Liver (tissue), 9 donors: ENCODE measurements around the gene JOSD2. TPM values are rescaled to one million over a fixed set of nuclear protein-coding genes. Genes with fewer than 3 reads are reported as not detected.

Experiments used
- DNase-seq: peaks from one replicate; pipeline ENCODE4 v3.0.0-alpha.2; 2017; ENCODE audit warnings: low spot score
- H3K27ac ChIP-seq, 2 donors: one replicate each; pipeline ENCODE4 v1.7.0; 2013; ENCODE audit warnings: inconsistent platforms in 2 of 2, low read length in 2 of 2, control low read depth in 1 of 2, low read depth in 1 of 2, mild to moderate bottlenecking in 1 of 2
- H3K27me3 ChIP-seq, 4 donors: one replicate each; pipeline versions ENCODE4 v1.6.1 to v1.7.0; 2013; ENCODE audit warnings: low read length in 3 of 4, inconsistent platforms in 1 of 4, mild to moderate bottlenecking in 1 of 4, moderate library complexity in 1 of 4; ENCODE audit not compliant: control insufficient read depth in 4 of 4, insufficient read depth in 4 of 4
- H3K36me3 ChIP-seq, 4 donors: one replicate each; pipeline versions ENCODE4 v1.6.1 to v1.7.0; 2013; ENCODE audit warnings: low read length in 3 of 4, mild to moderate bottlenecking in 3 of 4, low read depth in 1 of 4, moderate library complexity in 1 of 4; ENCODE audit not compliant: control insufficient read depth in 4 of 4, insufficient read depth in 3 of 4
- H3K4me1 ChIP-seq, 4 donors: one replicate each; pipeline versions ENCODE4 v1.6.1 to v1.7.0; 2013; ENCODE audit warnings: low read length in 3 of 4, mild to moderate bottlenecking in 3 of 4, moderate library complexity in 1 of 4; ENCODE audit not compliant: control insufficient read depth in 4 of 4, insufficient read depth in 4 of 4
- H3K4me3 ChIP-seq, 3 donors: one replicate each; pipeline versions ENCODE4 v1.6.1 to v1.7.0; 2013; ENCODE audit warnings: low read length in 3 of 3, control low read depth in 1 of 3, low read depth in 1 of 3, mild to moderate bottlenecking in 1 of 3
- H3K9ac ChIP-seq, 2 donors: one replicate each; pipeline ENCODE4 v1.7.0; 2013; ENCODE audit warnings: low read length in 2 of 2, mild to moderate bottlenecking in 2 of 2, moderate library complexity in 2 of 2, control low read depth in 1 of 2, low read depth in 1 of 2
- H3K9me3 ChIP-seq, 4 donors: one replicate each; pipeline versions ENCODE4 v1.6.1 to v1.7.0; 2013; ENCODE audit warnings: low read length in 3 of 4; ENCODE audit not compliant: control insufficient read depth in 4 of 4
- EGR1 ChIP-seq, 2 donors: IDR thresholded peaks; 2 replicates each; pipeline ENCODE4 v1.6.1; 2016 to 2018; ENCODE audit warnings: antibody characterized with exemption in 2 of 2, low read depth in 2 of 2
- GABPA ChIP-seq, 2 donors: IDR thresholded peaks in 1 of 2; conservative IDR thresholded peaks in 1 of 2; 2 replicates each; pipeline ENCODE4 v1.6.1; 2016; ENCODE audit warnings: antibody characterized with exemption in 2 of 2, mild to moderate bottlenecking in 1 of 2, moderate library complexity in 1 of 2
- HNF4A ChIP-seq, 2 donors: conservative IDR thresholded peaks; 2 replicates each; pipeline ENCODE4 v1.6.1; 2016; ENCODE audit warnings: antibody characterized with exemption in 2 of 2, mild to moderate bottlenecking in 2 of 2
- HNF4G ChIP-seq: IDR thresholded peaks from 2 replicates; pipeline ENCODE4 v1.6.1; 2016; ENCODE audit warnings: antibody characterized with exemption
- JUND ChIP-seq, 2 donors: IDR thresholded peaks; 2 replicates each; pipeline ENCODE4 v1.6.1; 2016; ENCODE audit warnings: antibody characterized with exemption in 2 of 2
- NR2F2 ChIP-seq: IDR thresholded peaks from 2 replicates; pipeline ENCODE4 v1.6.1; 2016; ENCODE audit warnings: antibody characterized with exemption
- RAD21 ChIP-seq, 2 donors: IDR thresholded peaks; 2 replicates each; pipeline ENCODE4 v1.6.1; 2016; ENCODE audit warnings: antibody characterized with exemption in 2 of 2, mild to moderate bottlenecking in 2 of 2
- RXRA ChIP-seq, 2 donors: IDR thresholded peaks; 2 replicates each; pipeline ENCODE4 v1.6.1; 2017 to 2018; ENCODE audit warnings: antibody characterized with exemption in 2 of 2, mild to moderate bottlenecking in 1 of 2
- TAF1 ChIP-seq: conservative IDR thresholded peaks from 2 replicates; pipeline ENCODE4 v1.6.1; 2016; ENCODE audit warnings: antibody characterized with exemption, mild to moderate bottlenecking
- YY1 ChIP-seq: IDR thresholded peaks from 2 replicates; pipeline ENCODE4 v1.6.1; 2016; ENCODE audit warnings: antibody characterized with exemption, mild to moderate bottlenecking
- WGBS: extraction: QIAGEN DNeasy Blood & Tissue Kit; methylation state at CpG from one replicate; pipeline ENCODE4 v1.1.7; 2013; 5-methylcytosine and 5-hydroxymethylcytosine counted together
- polyA plus RNA-seq, 2 donors: library from polyadenylated mRNA; stranded (reverse) in 1 of 2; unstranded in 1 of 2; fragments of 200-250 nt in 1 of 2; fragments of >200 nt in 1 of 2; fragmentation: Nextera tagmentation in 1 of 2; extraction: Ambion mirVana in 1 of 2; gene quantifications; one replicate each; pipeline versions ENCODE4 v1.2.1 to v1.2.3, GENCODE V29; 2013 to 2015
- total RNA-seq, 2 donors: library from RNA; depleted of rRNA; stranded (reverse); fragments of >200 nt; gene quantifications; one replicate each; pipeline ENCODE4 v1.2.3, GENCODE V29; 2014
- TF ChIP-seq, protein P1 (sequence below): IDR thresholded peaks from 2 replicates; pipeline ENCODE4 v1.6.1; 2016; ENCODE audit warnings: antibody characterized with exemption
- TF ChIP-seq, protein P2 (sequence below): IDR thresholded peaks from 2 replicates; pipeline ENCODE4 v1.6.1; 2016; ENCODE audit warnings: antibody characterized with exemption, mild to moderate bottlenecking
- TF ChIP-seq, protein P3 (sequence below): fragments of 150-350 bp; IDR thresholded peaks from 2 replicates; pipeline ENCODE4 v1.5.1; 2017; ENCODE audit warnings: improper control_type of control experiment, low read depth, low read length; ENCODE audit not compliant: missing input control
- donor health status: healthy.
- donor health status: healthy.
- donor health status: healthy.
- donor health status: healthy.
- donor health status: healthy.

The JOSD2 gene
- total and polyA plus RNA-seq, 4 donors: 6.6 to 32.9 (median 20.0) TPM

DNA sequence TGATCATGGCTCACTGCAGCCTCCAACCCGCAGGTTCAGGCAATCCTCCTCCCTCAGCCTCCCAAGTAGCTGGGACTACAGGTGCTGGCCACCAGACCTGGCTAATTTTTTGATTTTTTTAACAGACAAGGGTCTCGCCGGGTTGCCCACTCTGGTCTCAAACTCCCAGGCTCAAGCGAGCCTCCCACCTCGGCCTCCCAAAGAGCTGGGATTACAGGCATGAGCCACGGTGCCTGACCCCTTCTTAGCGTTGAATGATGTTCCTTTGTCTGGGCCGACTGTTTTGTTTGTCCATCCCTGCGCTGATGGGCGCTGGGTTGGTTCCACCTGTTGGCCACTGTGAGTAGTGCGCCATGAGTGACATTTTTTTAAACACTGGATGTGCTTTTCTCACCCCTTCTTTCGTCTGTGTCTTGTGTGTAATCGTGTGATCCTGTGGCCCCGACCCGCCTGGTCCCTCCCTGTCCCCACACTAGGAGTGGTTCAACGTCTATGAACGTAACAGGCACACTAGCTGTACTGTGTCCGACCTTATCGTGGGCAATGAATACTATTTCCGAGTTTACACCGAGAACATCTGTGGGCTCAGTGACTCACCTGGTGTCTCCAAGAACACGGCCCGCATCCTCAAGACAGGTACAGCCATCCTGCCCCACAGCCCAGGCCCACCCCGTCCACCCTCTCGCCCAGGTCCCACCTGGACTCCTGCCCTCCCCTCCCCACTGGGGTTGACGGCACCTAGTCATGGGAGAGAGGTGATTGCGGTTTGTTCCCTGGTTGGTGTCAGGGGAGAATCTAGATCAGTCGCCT, 49.7 kb downstream of the JOSD2 start:
- TF ChIP-seq YY1: no peak
- no peak for TF ChIP-seq GABPA (IDR thresholded peaks at IDR 0.05 in 1 of 2, conservative IDR thresholded peaks at IDR 0.05 in 1 of 2)
- TF ChIP-seq, protein P1, sequence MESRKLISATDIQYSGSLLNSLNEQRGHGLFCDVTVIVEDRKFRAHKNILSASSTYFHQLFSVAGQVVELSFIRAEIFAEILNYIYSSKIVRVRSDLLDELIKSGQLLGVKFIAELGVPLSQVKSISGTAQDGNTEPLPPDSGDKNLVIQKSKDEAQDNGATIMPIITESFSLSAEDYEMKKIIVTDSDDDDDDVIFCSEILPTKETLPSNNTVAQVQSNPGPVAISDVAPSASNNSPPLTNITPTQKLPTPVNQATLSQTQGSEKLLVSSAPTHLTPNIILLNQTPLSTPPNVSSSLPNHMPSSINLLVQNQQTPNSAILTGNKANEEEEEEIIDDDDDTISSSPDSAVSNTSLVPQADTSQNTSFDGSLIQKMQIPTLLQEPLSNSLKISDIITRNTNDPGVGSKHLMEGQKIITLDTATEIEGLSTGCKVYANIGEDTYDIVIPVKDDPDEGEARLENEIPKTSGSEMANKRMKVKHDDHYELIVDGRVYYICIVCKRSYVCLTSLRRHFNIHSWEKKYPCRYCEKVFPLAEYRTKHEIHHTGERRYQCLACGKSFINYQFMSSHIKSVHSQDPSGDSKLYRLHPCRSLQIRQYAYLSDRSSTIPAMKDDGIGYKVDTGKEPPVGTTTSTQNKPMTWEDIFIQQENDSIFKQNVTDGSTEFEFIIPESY: no peak
- TF ChIP-seq EGR1 (IDR thresholded peaks at IDR 0.05; ENCODE audit: low read depth in 2 of 2): no peak
- TF ChIP-seq HNF4A (conservative IDR thresholded peaks at IDR 0.05): no peak
- TF ChIP-seq, protein P2, sequence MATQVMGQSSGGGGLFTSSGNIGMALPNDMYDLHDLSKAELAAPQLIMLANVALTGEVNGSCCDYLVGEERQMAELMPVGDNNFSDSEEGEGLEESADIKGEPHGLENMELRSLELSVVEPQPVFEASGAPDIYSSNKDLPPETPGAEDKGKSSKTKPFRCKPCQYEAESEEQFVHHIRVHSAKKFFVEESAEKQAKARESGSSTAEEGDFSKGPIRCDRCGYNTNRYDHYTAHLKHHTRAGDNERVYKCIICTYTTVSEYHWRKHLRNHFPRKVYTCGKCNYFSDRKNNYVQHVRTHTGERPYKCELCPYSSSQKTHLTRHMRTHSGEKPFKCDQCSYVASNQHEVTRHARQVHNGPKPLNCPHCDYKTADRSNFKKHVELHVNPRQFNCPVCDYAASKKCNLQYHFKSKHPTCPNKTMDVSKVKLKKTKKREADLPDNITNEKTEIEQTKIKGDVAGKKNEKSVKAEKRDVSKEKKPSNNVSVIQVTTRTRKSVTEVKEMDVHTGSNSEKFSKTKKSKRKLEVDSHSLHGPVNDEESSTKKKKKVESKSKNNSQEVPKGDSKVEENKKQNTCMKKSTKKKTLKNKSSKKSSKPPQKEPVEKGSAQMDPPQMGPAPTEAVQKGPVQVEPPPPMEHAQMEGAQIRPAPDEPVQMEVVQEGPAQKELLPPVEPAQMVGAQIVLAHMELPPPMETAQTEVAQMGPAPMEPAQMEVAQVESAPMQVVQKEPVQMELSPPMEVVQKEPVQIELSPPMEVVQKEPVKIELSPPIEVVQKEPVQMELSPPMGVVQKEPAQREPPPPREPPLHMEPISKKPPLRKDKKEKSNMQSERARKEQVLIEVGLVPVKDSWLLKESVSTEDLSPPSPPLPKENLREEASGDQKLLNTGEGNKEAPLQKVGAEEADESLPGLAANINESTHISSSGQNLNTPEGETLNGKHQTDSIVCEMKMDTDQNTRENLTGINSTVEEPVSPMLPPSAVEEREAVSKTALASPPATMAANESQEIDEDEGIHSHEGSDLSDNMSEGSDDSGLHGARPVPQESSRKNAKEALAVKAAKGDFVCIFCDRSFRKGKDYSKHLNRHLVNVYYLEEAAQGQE: no peak
- TF ChIP-seq NR2F2: no peak
- TF ChIP-seq HNF4G: no peak
- TF ChIP-seq, protein P3, sequence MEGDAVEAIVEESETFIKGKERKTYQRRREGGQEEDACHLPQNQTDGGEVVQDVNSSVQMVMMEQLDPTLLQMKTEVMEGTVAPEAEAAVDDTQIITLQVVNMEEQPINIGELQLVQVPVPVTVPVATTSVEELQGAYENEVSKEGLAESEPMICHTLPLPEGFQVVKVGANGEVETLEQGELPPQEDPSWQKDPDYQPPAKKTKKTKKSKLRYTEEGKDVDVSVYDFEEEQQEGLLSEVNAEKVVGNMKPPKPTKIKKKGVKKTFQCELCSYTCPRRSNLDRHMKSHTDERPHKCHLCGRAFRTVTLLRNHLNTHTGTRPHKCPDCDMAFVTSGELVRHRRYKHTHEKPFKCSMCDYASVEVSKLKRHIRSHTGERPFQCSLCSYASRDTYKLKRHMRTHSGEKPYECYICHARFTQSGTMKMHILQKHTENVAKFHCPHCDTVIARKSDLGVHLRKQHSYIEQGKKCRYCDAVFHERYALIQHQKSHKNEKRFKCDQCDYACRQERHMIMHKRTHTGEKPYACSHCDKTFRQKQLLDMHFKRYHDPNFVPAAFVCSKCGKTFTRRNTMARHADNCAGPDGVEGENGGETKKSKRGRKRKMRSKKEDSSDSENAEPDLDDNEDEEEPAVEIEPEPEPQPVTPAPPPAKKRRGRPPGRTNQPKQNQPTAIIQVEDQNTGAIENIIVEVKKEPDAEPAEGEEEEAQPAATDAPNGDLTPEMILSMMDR: peak; percentile 85
- peak; percentile 84 to 92 for TF ChIP-seq RAD21 (IDR thresholded peaks at IDR 0.05)
- TF ChIP-seq JUND (IDR thresholded peaks at IDR 0.05): no peak
- no peak for TF ChIP-seq RXRA (IDR thresholded peaks at IDR 0.05)
- Histone ChIP-seq H3K36me3 (no peaks in the 10 kb centered on the region), H3K27me3 (peaks cover 0 to 2% (median 0%) of the 10 kb centered on the region in 4 donors), H3K4me1 (no peaks in the 10 kb centered on the region), H3K4me3 (no peak overlapping the region), H3K9ac (no peak overlapping the region), H3K27ac (no peak overlapping the region), H3K9me3 (no peaks in the 10 kb centered on the region)
- DNase-seq: peak; percentile 62
- 28% methylated on average over 28 of the region's 28 CpGs for WGBS

- DNase-seq: no peak
- TF ChIP-seq, protein P3: no peak
- TF ChIP-seq, protein P1: no peak
- TF ChIP-seq GABPA (IDR thresholded peaks at IDR 0.05 in 1 of 2, conservative IDR thresholded peaks at IDR 0.05 in 1 of 2): no peak
- TF ChIP-seq TAF1: no peak
- WGBS: 28% methylated on average over 13 of the region's 13 CpGs
- Histone ChIP-seq H3K4me1 (no peaks in the 10 kb centered on the region), H3K4me3 (no peak overlapping the region), H3K9me3 (no peaks in the 10 kb centered on the region), H3K27me3 (peaks cover 0 to 2% (median 0%) of the 10 kb centered on the region in 4 donors), H3K27ac (no peak overlapping the region), H3K9ac (no peak overlapping the region), H3K36me3 (no peaks in the 10 kb centered on the region)
Observed at GRCh38 chr19:50460161-50460765, 50.7 kb downstream of the JOSD2 start.
